Gastrocnemius medialis (tissue), 4 donors: ENCODE measurements around the gene CAPZB. TPM values are rescaled to one million over a fixed set of nuclear protein-coding genes. Genes with fewer than 3 reads are reported as not detected.

Source experiments
- ATAC-seq, 2 donors: fragments of 150-250 bp; one replicate each; pipeline ENCODE4 v1.9.1; 2016
- DNase-seq, 2 donors: peaks; one replicate each; pipeline ENCODE4 v3.0.0-alpha.2; 2019
- H3K27ac ChIP-seq, 4 donors: fragments of 200-600 bp; sonication (generic); 1 replicate in 1 of 4; 2 replicates in 3 of 4; pipeline ENCODE4 v1.5.1; 2016 to 2018; ENCODE audit warnings: mild to moderate bottlenecking in 2 of 4, moderate library complexity in 1 of 4
- H3K27me3 ChIP-seq, 3 donors: fragments of 200-600 bp; sonication (generic) in 2 of 3; 1 replicate in 1 of 3; 2 replicates in 2 of 3; pipeline versions ENCODE4 v1.5.1 to v1.6.0; 2016 to 2019; ENCODE audit warnings: mild to moderate bottlenecking in 1 of 3, moderate library complexity in 1 of 3
- H3K36me3 ChIP-seq, 2 donors: fragments of 200-600 bp; sonication (generic) in 1 of 2; one replicate each; pipeline ENCODE4 v1.5.1; 2017 to 2018
- H3K4me1 ChIP-seq, 2 donors: fragments of 200-600 bp; sonication (generic) in 1 of 2; one replicate each; pipeline ENCODE4 v1.5.1; 2016 to 2017; ENCODE audit warnings: mild to moderate bottlenecking in 2 of 2
- H3K4me3 ChIP-seq, 4 donors: fragments of 200-600 bp; sonication (generic) in 3 of 4; 1 replicate in 1 of 4; 2 replicates in 3 of 4; pipeline ENCODE4 v1.5.1; 2016 to 2019; ENCODE audit warnings: mild to moderate bottlenecking in 2 of 4
- H3K9me3 ChIP-seq, 3 donors: fragments of 200-600 bp; sonication (generic) in 2 of 3; 1 replicate in 1 of 3; 2 replicates in 2 of 3; pipeline ENCODE4 v1.5.1; 2016 to 2019
- POLR2A ChIP-seq, 2 donors: fragments of 450-650 bp; IDR thresholded peaks; one replicate each; pipeline ENCODE4 v1.6.1; 2017; ENCODE audit warnings: antibody characterized with exemption in 2 of 2, mild to moderate bottlenecking in 2 of 2, moderate library complexity in 2 of 2
- in situ Hi-C, 4 donors: fragments of 200-750 bp; cut with MboI; loops; one replicate each; pipeline versions ENCODE4 v1.15.0 to v1.8.0; 2017; ENCODE audit warnings: low sequenced_read_pairs in 4 of 4
- intact Hi-C: fragments of 100-400 bp; cut with DNase I; formaldehyde crosslinking; loops from one replicate; pipeline ENCODE4 v1.15.1; 2023; ENCODE audit warnings: low total_unique reads
- total RNA-seq, 4 donors: library from RNA; depleted of rRNA; stranded (reverse); fragments of >200 nt; gene quantifications; one replicate each; pipeline versions ENCODE4 v1.1.0 to v1.2.3, GENCODE V29; 2016
- TF ChIP-seq, protein P1 (sequence below), 5 experiments: fragments of 450-650 bp in 3 of 5; fragments of 200-600 bp in 2 of 5; sonication (generic) in 2 of 5; IDR thresholded peaks in 4 of 5; conservative IDR thresholded peaks in 1 of 5; 1 replicate in 4 of 5; 2 replicates in 1 of 5; pipeline ENCODE4 v1.5.1; 2016 to 2019; ENCODE audit warnings: antibody characterized with exemption in 5 of 5, mild to moderate bottlenecking in 3 of 5, moderate library complexity in 3 of 5

The CAPZB gene
- total RNA-seq, 4 donors from 2014 or later, result 48.6 to 93.8 (median 74.9) TPM

GRCh38 chr1:19406680-19407079 is 78.7 kb downstream of the CAPZB start:
- peaks cover 26 to 29% of the 10 kb centered on the region in 2 donors for H3K4me1 ChIP-seq

DNA sequence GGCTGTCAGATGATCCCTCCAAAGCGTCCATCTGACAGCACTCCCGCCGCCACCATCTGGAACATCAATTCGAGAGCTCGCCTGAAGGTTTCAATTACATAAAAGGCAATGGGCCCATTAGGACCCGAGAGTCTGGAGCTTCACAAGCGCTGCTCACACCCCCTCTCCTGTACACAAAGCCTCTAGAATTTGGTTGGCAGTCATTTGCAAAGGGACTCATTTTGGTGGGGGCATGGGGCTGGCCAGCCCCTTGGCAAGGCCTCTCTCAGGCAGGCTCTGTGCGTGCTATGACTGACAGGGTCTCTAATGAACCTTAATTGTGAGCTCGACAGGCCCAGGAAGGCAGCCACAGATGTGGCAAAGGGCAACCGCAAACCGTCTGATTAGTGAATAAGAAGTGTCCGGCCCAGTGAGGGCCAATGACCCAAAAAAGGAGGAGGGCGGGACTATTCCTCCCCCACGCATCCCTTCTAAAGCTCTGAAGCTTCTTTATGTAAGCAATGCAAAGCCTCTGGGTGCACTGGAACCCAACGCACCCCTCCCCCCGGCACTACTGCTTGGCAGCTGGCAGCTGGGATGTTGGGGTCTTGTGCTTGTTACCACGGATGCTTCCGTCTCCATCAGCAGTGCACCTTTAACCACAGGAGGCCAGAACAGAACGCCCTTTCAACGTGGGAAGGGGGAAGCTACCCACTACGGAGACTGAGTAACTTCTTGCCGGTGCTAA is 79.4 kb downstream of the CAPZB start:
- H3K27ac ChIP-seq, result peak overlapping the region in 3 of 4 donors; percentile 41 to 60 (median 47)
- DNase-seq, result no peak
- H3K27me3 ChIP-seq, result no peaks in the 10 kb centered on the region
- no peaks in the 10 kb centered on the region for H3K9me3 ChIP-seq
- no peaks in the 10 kb centered on the region for H3K36me3 ChIP-seq
- no peak overlapping the region for H3K4me3 ChIP-seq
- no peak for TF ChIP-seq POLR2A (IDR thresholded peaks at IDR 0.05)
- TF ChIP-seq, protein P1, sequence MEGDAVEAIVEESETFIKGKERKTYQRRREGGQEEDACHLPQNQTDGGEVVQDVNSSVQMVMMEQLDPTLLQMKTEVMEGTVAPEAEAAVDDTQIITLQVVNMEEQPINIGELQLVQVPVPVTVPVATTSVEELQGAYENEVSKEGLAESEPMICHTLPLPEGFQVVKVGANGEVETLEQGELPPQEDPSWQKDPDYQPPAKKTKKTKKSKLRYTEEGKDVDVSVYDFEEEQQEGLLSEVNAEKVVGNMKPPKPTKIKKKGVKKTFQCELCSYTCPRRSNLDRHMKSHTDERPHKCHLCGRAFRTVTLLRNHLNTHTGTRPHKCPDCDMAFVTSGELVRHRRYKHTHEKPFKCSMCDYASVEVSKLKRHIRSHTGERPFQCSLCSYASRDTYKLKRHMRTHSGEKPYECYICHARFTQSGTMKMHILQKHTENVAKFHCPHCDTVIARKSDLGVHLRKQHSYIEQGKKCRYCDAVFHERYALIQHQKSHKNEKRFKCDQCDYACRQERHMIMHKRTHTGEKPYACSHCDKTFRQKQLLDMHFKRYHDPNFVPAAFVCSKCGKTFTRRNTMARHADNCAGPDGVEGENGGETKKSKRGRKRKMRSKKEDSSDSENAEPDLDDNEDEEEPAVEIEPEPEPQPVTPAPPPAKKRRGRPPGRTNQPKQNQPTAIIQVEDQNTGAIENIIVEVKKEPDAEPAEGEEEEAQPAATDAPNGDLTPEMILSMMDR (IDR thresholded peaks at IDR 0.05 in 4 of 5, conservative IDR thresholded peaks at IDR 0.05 in 1 of 5), result no peak
- H3K4me1 ChIP-seq, result peaks cover 33 to 37% of the 10 kb centered on the region in 2 donors
- ATAC-seq, result no peak
- in situ Hi-C loops (no loop called here), intact Hi-C loops (no loop called here)

More at GRCh38 chr1:19406680-19407079, 78.7 kb downstream of the CAPZB start:
- no peaks in the 10 kb centered on the region for H3K27me3 ChIP-seq
- DNase-seq (no peak), ATAC-seq (no peak)
- H3K9me3 ChIP-seq, result no peaks in the 10 kb centered on the region
- no peak overlapping the region for H3K4me3 ChIP-seq
- intact Hi-C loops, result no loop called here
- no peak overlapping the region for H3K27ac ChIP-seq
- TF ChIP-seq POLR2A (IDR thresholded peaks at IDR 0.05), result no peak
- TF ChIP-seq, protein P1 (IDR thresholded peaks at IDR 0.05 in 4 of 5, conservative IDR thresholded peaks at IDR 0.05 in 1 of 5), result no peak
- in situ Hi-C loops, result no loop called here
- H3K36me3 ChIP-seq, result no peaks in the 10 kb centered on the region

- ATAC-seq (peak; percentile 31 to 44), DNase-seq (no peak)
- TF ChIP-seq, protein P1 (IDR thresholded peaks at IDR 0.05 in 4 of 5, conservative IDR thresholded peaks at IDR 0.05 in 1 of 5), result peak in 2 of 5 experiments; percentile 17 to 23
- no peak for TF ChIP-seq POLR2A (IDR thresholded peaks at IDR 0.05)
- intact Hi-C loops (no loop called here), in situ Hi-C loops (no loop called here)
- Histone ChIP-seq H3K9me3 (no peaks in the 10 kb centered on the region), H3K4me1 (peaks cover 40 to 43% of the 10 kb centered on the region in 2 donors), H3K27ac (peak overlapping the region in 3 of 4 donors; percentile 41 to 60 (median 47)), H3K4me3 (no peak overlapping the region), H3K27me3 (no peaks in the 10 kb centered on the region), H3K36me3 (no peaks in the 10 kb centered on the region)
Measured at GRCh38 chr1:19405195-19405760, 80.1 kb downstream of the CAPZB start.

DNA sequence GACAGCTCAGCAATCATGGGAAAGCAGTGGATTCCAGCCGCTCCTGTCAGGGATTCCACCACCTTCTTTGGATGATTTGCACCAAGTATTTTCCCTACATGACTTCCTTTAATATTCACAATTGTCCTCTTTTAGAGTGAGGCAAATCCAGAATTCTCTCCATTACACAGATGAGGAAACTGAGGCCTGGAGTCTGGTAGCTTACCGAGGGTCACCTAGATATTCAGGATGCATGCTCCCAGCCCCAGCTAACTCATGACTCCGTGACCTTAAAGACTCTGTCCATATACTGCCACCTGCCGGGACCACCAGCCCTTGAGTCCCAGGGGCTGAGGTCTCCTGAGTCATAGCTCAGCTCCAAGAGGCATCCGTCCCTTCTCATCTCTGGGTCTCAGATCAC is 80.6 kb downstream of the CAPZB start:
- no peak for TF ChIP-seq POLR2A (IDR thresholded peaks at IDR 0.05)
- TF ChIP-seq, protein P1 (IDR thresholded peaks at IDR 0.05 in 4 of 5, conservative IDR thresholded peaks at IDR 0.05 in 1 of 5), result no peak
- Histone ChIP-seq H3K36me3 (no peaks in the 10 kb centered on the region), H3K4me1 (peaks cover 44 to 48% of the 10 kb centered on the region in 2 donors), H3K27ac (peak overlapping the region in 3 of 4 donors; percentile 26 to 47 (median 41)), H3K9me3 (no peaks in the 10 kb centered on the region), H3K27me3 (no peaks in the 10 kb centered on the region), H3K4me3 (no peak overlapping the region)
- in situ Hi-C loops (no loop called here), intact Hi-C loops (loop anchor here (5.0 kb wide), 1 partner anchor 83 kb away; the partner anchor contains the start of gene CAPZB)
- DNase-seq (no peak), ATAC-seq (no peak)
